ENCODE measurements around the gene CERS6. TPM values are rescaled to one million over a fixed set of nuclear protein-coding genes. Genes with fewer than 3 reads are reported as not detected.

CERS6 gene
- total and polyA plus RNA-seq, 3 donors from 2014 or later, result 24.7 to 71.0 (median 59.4) TPM

GRCh38 chr2:168424112-168424951 lies 31.7 kb upstream of the CERS6 start:
- DNase-seq, result no peak
- Histone ChIP-seq H3K9me3 (no peaks in the 10 kb centered on the region), H3K4me3 (no peak overlapping the region), H3K27ac (no peak overlapping the region), H3K27me3 (no peaks in the 10 kb centered on the region), H3K4me1 (peaks cover 17% of the 10 kb centered on the region), H3K36me3 (ENCODE audit: low read depth, missing control alignments) (no peaks in the 10 kb centered on the region)
- WGBS, 2 donors, result 46 to 53% methylated on average over 2 of the region's 2 CpGs
- intact Hi-C loops (cut with DNase I; ENCODE audit: low total_unique reads), result no loop called here
- TF ChIP-seq CTCF (IDR thresholded peaks at IDR 0.05), result no peak
- no peak for TF ChIP-seq POLR2A (IDR thresholded peaks at IDR 0.05)

- Histone ChIP-seq H3K27me3 (no peaks in the 10 kb centered on the region), H3K9me3 (no peaks in the 10 kb centered on the region), H3K27ac (no peak overlapping the region), H3K4me3 (no peak overlapping the region), H3K36me3 (ENCODE audit: low read depth, missing control alignments) (no peaks in the 10 kb centered on the region), H3K4me1 (peaks cover 17% of the 10 kb centered on the region)
- intact Hi-C loops (cut with DNase I; ENCODE audit: low total_unique reads), result no loop called here
- WGBS, 2 donors, result 49 to 60% methylated on average over 3 of the region's 3 CpGs
- no peak for TF ChIP-seq POLR2A (IDR thresholded peaks at IDR 0.05)
- no peak for TF ChIP-seq CTCF (IDR thresholded peaks at IDR 0.05)
- no peak for DNase-seq
Measured at GRCh38 chr2:168424971-168425370, 31.1 kb upstream of the CERS6 start.

- Histone ChIP-seq H3K4me1 (peaks cover 9% of the 10 kb centered on the region), H3K27ac (no peak overlapping the region), H3K27me3 (no peaks in the 10 kb centered on the region), H3K4me3 (no peak overlapping the region), H3K36me3 (ENCODE audit: low read depth, missing control alignments) (no peaks in the 10 kb centered on the region), H3K9me3 (no peaks in the 10 kb centered on the region)
- no peak for DNase-seq
- 98% methylated on average over 2 of the region's 2 CpGs for WGBS, 2 donors
- intact Hi-C loops (cut with DNase I; ENCODE audit: low total_unique reads), result no loop called here
- no peak for TF ChIP-seq CTCF (IDR thresholded peaks at IDR 0.05)
- TF ChIP-seq POLR2A (IDR thresholded peaks at IDR 0.05), result no peak
Measured at GRCh38 chr2:168426861-168427260, 29.2 kb upstream of the CERS6 start.

DNA sequence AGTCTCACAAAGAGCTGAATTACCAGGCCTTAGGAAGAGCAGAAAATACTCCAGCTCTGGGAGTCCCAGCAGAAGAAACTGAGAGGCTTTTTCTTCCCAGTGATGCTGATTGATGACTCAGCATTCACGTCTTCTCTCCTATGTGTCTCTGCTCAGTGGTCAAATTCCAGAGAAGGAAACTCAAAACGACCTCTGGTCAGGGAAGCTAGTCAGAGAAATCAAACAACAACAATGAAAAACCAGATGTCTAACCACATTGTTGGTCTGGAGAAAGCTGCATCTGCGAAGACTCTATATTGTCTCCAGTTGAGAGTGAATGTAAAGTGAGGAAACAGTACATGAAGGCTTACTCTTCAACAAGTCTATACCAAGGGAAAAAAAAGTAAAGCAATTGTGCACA lies 28.6 kb upstream of the CERS6 start:
- Histone ChIP-seq H3K27me3 (no peaks in the 10 kb centered on the region), H3K27ac (no peak overlapping the region), H3K36me3 (ENCODE audit: low read depth, missing control alignments) (no peaks in the 10 kb centered on the region), H3K9me3 (no peaks in the 10 kb centered on the region), H3K4me1 (peaks cover 3% of the 10 kb centered on the region), H3K4me3 (no peak overlapping the region)
- intact Hi-C loops (cut with DNase I; ENCODE audit: low total_unique reads), result no loop called here
- DNase-seq, result no peak
- TF ChIP-seq POLR2A (IDR thresholded peaks at IDR 0.05), result no peak
- no peak for TF ChIP-seq CTCF (IDR thresholded peaks at IDR 0.05)
- WGBS, 2 donors, result 46 to 63% methylated on average over 3 of the region's 3 CpGs

DNA sequence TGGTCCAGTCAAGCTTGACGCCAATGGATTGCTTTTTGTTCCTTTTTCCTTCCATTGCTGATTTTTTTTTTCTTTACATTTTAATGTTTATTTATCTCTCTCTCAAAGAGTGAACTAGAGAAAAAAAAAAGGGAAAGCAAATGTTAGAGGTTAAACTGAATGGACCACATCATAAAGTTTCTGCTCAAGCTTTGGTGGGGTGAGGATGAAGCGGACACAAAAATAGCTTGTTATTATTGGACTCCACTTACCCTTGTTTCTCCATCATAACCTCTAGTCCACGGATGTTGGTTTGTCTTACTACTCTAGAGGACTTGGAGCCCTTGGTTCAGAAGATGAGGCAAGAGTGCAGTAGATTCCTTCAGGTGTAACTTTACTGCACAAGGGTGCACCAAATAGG lies 27.6 kb upstream of the CERS6 start:
- Histone ChIP-seq H3K4me3 (no peak overlapping the region), H3K9me3 (no peaks in the 10 kb centered on the region), H3K27me3 (no peaks in the 10 kb centered on the region), H3K27ac (no peak overlapping the region), H3K4me1 (no peaks in the 10 kb centered on the region), H3K36me3 (ENCODE audit: low read depth, missing control alignments) (no peaks in the 10 kb centered on the region)
- 91 to 95% methylated on average over 3 of the region's 3 CpGs for WGBS, 2 donors
- TF ChIP-seq CTCF (IDR thresholded peaks at IDR 0.05) (no peak), POLR2A (IDR thresholded peaks at IDR 0.05) (no peak)
- DNase-seq, result no peak
- intact Hi-C loops (cut with DNase I; ENCODE audit: low total_unique reads), result no loop called here

All from testis (tissue), 3 donors.